Heart left ventricle (tissue), 13 donors: ENCODE data around the gene MAST4.

ENCODE experiments used
- POLR2A ChIP-seq, 2 donors: fragments of 450-650 bp; IDR thresholded peaks; one replicate each; pipeline ENCODE4 v1.6.1; 2017; ENCODE audit warnings: antibody characterized with exemption in 2 of 2, mild to moderate bottlenecking in 2 of 2, moderate library complexity in 2 of 2
- TF ChIP-seq, protein P1 (sequence below), 12 donors: fragments of 200-600 bp; sonication (generic) in 4 of 12; IDR thresholded peaks; one replicate each; pipeline versions ENCODE4 v1.5.0 to v1.8.0; 2018 to 2022; ENCODE audit warnings: antibody characterized with exemption in 12 of 12, mild to moderate bottlenecking in 5 of 12
- donor health status: ischemic (EF 13 %, LVEDD 7.1; RV severe dilation, severe dysfunction).
- donor health status: DM: no; HTN: yes; CAD: no.
- donor health status: DM: no; HTN: no; CAD: no.
- donor health status: ischemic (EF 25% LVEDD 6.9; RV normal size, moderate dysfunction).
- donor health status: ischemic (EF 25% LVEDD 5.7; RV mildly dilated, moderate dysfunction).
- donor health status: ischemic (EF 35%, LVEDD 5.7; RV mildly dilated, moderate dysfunction).
- donor health status: nonischemic (EF 11% LVEDD 7.7; RV severe dilation, severe dysfunction).
- donor health status: DM: yes; HTN: yes; CAD: no.
- donor health status: PGD.
- donor health status: ischemic (EF 29% LVEDD 5.4; RV normal size, mild dysfunction).
- donor health status: nonischemic (EF 23%, LVEDD 6.1; RV moderate dilation, normal function).

DNA sequence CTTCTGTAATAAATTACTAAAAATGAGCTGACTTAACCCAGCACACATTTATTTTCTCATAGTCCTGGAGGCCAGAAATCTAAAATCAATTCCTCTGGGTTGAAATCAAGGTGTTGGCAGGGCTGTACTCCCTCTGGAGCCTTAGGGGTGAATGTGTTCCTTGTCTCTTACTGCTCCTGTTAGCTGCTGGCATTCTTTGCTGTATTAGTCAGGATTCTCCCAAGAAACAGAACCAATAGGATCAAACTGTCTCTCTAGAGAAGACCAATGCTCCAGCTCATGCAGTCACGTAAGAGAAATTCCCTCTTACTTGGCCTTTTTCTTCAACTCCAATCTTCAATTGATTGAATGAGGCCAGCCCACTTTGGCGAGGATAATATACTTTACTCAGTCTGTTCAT, 615.7 kb downstream of the MAST4 start:
- TF ChIP-seq, protein P1, sequence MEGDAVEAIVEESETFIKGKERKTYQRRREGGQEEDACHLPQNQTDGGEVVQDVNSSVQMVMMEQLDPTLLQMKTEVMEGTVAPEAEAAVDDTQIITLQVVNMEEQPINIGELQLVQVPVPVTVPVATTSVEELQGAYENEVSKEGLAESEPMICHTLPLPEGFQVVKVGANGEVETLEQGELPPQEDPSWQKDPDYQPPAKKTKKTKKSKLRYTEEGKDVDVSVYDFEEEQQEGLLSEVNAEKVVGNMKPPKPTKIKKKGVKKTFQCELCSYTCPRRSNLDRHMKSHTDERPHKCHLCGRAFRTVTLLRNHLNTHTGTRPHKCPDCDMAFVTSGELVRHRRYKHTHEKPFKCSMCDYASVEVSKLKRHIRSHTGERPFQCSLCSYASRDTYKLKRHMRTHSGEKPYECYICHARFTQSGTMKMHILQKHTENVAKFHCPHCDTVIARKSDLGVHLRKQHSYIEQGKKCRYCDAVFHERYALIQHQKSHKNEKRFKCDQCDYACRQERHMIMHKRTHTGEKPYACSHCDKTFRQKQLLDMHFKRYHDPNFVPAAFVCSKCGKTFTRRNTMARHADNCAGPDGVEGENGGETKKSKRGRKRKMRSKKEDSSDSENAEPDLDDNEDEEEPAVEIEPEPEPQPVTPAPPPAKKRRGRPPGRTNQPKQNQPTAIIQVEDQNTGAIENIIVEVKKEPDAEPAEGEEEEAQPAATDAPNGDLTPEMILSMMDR (IDR thresholded peaks at IDR 0.05), result no peak
- no peak for TF ChIP-seq POLR2A (IDR thresholded peaks at IDR 0.05)
